K562 (cell line): Measurements from ENCODE around the gene CPN2. TPM values are rescaled to one million over a fixed set of nuclear protein-coding genes. Genes with fewer than 3 reads are reported as not detected.

ENCODE experiments used
- ATAC-seq: fragments of 200-7000 bp; cut with Tn5 transposase; 3 replicates; pipeline ENCODE4 v1.9.1; 2020; ENCODE audit warnings: moderate library complexity
- BruUV-seq: library from RNA; stranded (reverse); fragments of 400-500 nt; replicated peaks from 2 replicates; lab custom pipeline; 2021; lab: Mats Ljungman, UMichigan
- CTCF ChIA-PET: fragments of 300-600 bp; formaldehyde crosslinking; extraction: SDS; loops from one replicate; lab custom pipeline; 2021; ENCODE audit warnings: low intra/inter-chr PET ratio; lab: Yijun Ruan, JAX
- POLR2A ChIA-PET: fragments of 300-600, 350-650 bp; sonication (Branson Sonifier 250); formaldehyde crosslinking; extraction: SDS; loops from one replicate; lab custom pipeline; 2021; ENCODE audit warnings: antibody characterized with exemption, inconsistent platforms; lab: Yijun Ruan, JAX
- DNase-seq, 4 experiments: peaks; one replicate each; pipeline versions ENCODE4 v3.0.0 to v3.0.0-alpha.2; 2011 to 2018; ENCODE audit warnings: low spot score in 3 of 4, mixed read lengths in 3 of 4; ENCODE audit errors: extremely low read depth in 1 of 4
- FAIRE-seq: peaks from 2 replicates; lab custom pipeline; 2011; peaks lifted over from hg19 to GRCh38; lab: Jason Lieb, UNC
- H2AFZ ChIP-seq: 2 replicates; pipeline ENCODE4 v1.6.0; 2011; ENCODE audit warnings: low read depth, low read length, control low read depth, inconsistent platforms
- H3K27ac ChIP-seq: fragments of 200-600 bp; 3 replicates; pipeline ENCODE4 v1.8.0; 2011; ENCODE audit warnings: low read depth, mild to moderate bottlenecking, control low read depth, inconsistent platforms, low read length, moderate library complexity, mixed read lengths; ENCODE audit errors: extremely low read depth
- H3K27me3 ChIP-seq, 2 experiments: fragments of 300-600 bp in 1 of 2; 2 replicates in 1 of 2; 3 replicates in 1 of 2; pipeline versions ENCODE4 v1.6.0 to v1.8.0; 2011; ENCODE audit warnings: inconsistent platforms in 2 of 2, low read length in 2 of 2, mild to moderate bottlenecking in 1 of 2, mixed read lengths in 1 of 2, moderate library complexity in 1 of 2; ENCODE audit not compliant: control insufficient read depth in 2 of 2, insufficient read depth in 2 of 2
- H3K36me3 ChIP-seq: fragments of 300-600 bp; 3 replicates; pipeline ENCODE4 v1.8.0; 2011; ENCODE audit warnings: mild to moderate bottlenecking, low read length, inconsistent platforms; ENCODE audit not compliant: control insufficient read depth, insufficient read depth
- H3K4me1 ChIP-seq, 2 experiments: fragments of 200-600 bp in 1 of 2; replicated peaks in 1 of 2; 2 replicates in 1 of 2; 3 replicates in 1 of 2; pipeline versions ENCODE4 v1.5.1 to v1.8.0; 2011; ENCODE audit warnings: inconsistent platforms in 2 of 2, low read length in 2 of 2, mild to moderate bottlenecking in 1 of 2, mixed read lengths in 1 of 2, moderate library complexity in 1 of 2; ENCODE audit not compliant: control insufficient read depth in 2 of 2, insufficient read depth in 2 of 2
- H3K4me2 ChIP-seq: 2 replicates; pipeline ENCODE4 v1.6.1; 2011; ENCODE audit warnings: low read length, control low read depth, inconsistent platforms, mixed read lengths; ENCODE audit not compliant: insufficient read depth
- H3K4me3 ChIP-seq: fragments of 200-600 bp; sonication (generic), shearing (Covaris generic); 2 replicates; pipeline ENCODE4 v1.5.1; 2016; ENCODE audit warnings: control low read depth, inconsistent platforms
- H3K79me2 ChIP-seq: fragments of 200-600 bp; 3 replicates; pipeline ENCODE4 v1.8.0; 2011; ENCODE audit warnings: low read length, inconsistent platforms; ENCODE audit not compliant: control insufficient read depth, insufficient read depth
- H3K9ac ChIP-seq, 2 experiments: 2 replicates each; pipeline versions ENCODE4 v1.6.0 to v1.6.1; 2011; ENCODE audit warnings: low read depth in 2 of 2, low read length in 2 of 2, control low read depth in 1 of 2, inconsistent platforms in 1 of 2, mild to moderate bottlenecking in 1 of 2, mixed read lengths in 1 of 2; ENCODE audit not compliant: insufficient read depth in 1 of 2
- H3K9me1 ChIP-seq: one replicate; pipeline ENCODE4 v1.6.0; 2011; ENCODE audit warnings: inconsistent platforms, mild to moderate bottlenecking, low read length, moderate library complexity; ENCODE audit not compliant: control insufficient read depth, insufficient read depth
- H3K9me3 ChIP-seq: replicated peaks from 2 replicates; pipeline ENCODE4 v1.5.1; 2011; ENCODE audit warnings: low read depth, low read length, inconsistent platforms; ENCODE audit not compliant: control insufficient read depth, insufficient read depth
- H4K20me1 ChIP-seq: replicated peaks from 2 replicates; pipeline ENCODE4 v1.6.1; 2011; ENCODE audit warnings: low read length, inconsistent platforms, mixed read lengths; ENCODE audit not compliant: control insufficient read depth, insufficient read depth
- NR1H2 ChIP-seq: sonication (generic); formaldehyde crosslinking; IDR thresholded peaks from 2 replicates; pipeline ENCODE4 v1.4.0; 2020; ENCODE audit warnings: mild to moderate bottlenecking, missing genetic modification reagents
- SMARCB1 ChIP-seq: IDR thresholded peaks from 2 replicates; pipeline ENCODE4 v1.6.1; 2011; ENCODE audit warnings: improper control_type of control experiment, low read depth; ENCODE audit not compliant: insufficient read length
- SRSF1 ChIP-seq: fragments of 200-400 bp; formaldehyde crosslinking; IDR thresholded peaks from 2 replicates; pipeline ENCODE4 v1.6.1; 2017; ENCODE audit warnings: mild to moderate bottlenecking, low read depth, low read length, moderate library complexity
- TFAM ChIP-seq: fragments of 250-450 bp; sonication (Bioruptor Pico); conservative IDR thresholded peaks from 2 replicates; pipeline ENCODE4 v1.5.0; 2021; ENCODE audit warnings: mild to moderate bottlenecking, moderate library complexity
- XRCC4 ChIP-seq: IDR thresholded peaks from one replicate; pipeline ENCODE4 v1.6.1; 2011; ENCODE audit not compliant: insufficient read depth, insufficient read length; ENCODE audit errors: extremely low read depth
- WGBS: fragments of 100-300 bp; shearing (Covaris generic); methylation state at CpG from one replicate; pipeline ENCODE4 v1.1.6; 2016; ENCODE audit warnings: low coverage, mixed read lengths; ENCODE audit not compliant: insufficient coverage; ENCODE audit errors: missing lambda C conversion rate; 5-methylcytosine and 5-hydroxymethylcytosine counted together
- in situ Hi-C: fragments of 300-500 bp; cut with MboI; formaldehyde crosslinking; loops from 4 replicates; pipeline ENCODE4 v1.15.0; 2018; ENCODE audit warnings: inconsistent platforms, mixed read lengths
- intact Hi-C: fragments of 100-400 bp; cut with micrococcal nuclease; formaldehyde crosslinking; loops from 2 replicates; pipeline ENCODE4 v1.14.2; 2022
- polyA plus RNA-seq, 8 experiments: library from polyadenylated mRNA; depleted of rRNA in 4 of 8; stranded (reverse) in 5 of 8; unstranded in 3 of 8; fragments of >200 nt; fragmentation: Nextera tagmentation in 2 of 8; fragmentation: Illumina TruSeq in 1 of 8; extraction: Ambion mirVana in 2 of 8; extraction: Trizol in 1 of 8; gene quantifications; 2 replicates each; pipeline versions ENCODE4 v1.2.1 to v1.2.3, GENCODE V29; 2011 to 2014; ENCODE audit warnings: inconsistent platforms in 1 of 8, missing spikeins in 1 of 8
- total RNA-seq, 7 experiments: library from RNA; depleted of rRNA in 6 of 7; stranded (reverse); fragments of >200 nt in 6 of 7; fragmentation: Illumina TruSeq in 2 of 7; extraction: Trizol in 2 of 7; gene quantifications; 2 replicates each; pipeline versions ENCODE4 v1.2.1 to v1.2.3, GENCODE V29; 2011 to 2021; ENCODE audit warnings: low replicate concordance in 1 of 7
- TF ChIP-seq, protein P1 (sequence below): sonication (generic); formaldehyde crosslinking; IDR thresholded peaks from 2 replicates; pipeline ENCODE4 v1.8.0; 2022; ENCODE audit warnings: missing genetic modification reagents, mild to moderate bottlenecking, moderate library complexity, borderline replicate concordance
- TF ChIP-seq, protein P2 (sequence below): sonication (generic); formaldehyde crosslinking; IDR thresholded peaks from 2 replicates; pipeline ENCODE4 v1.8.0; 2022; ENCODE audit warnings: mild to moderate bottlenecking, missing genetic modification reagents, borderline replicate concordance

CPN2 gene
- total and polyA plus RNA-seq, 9 of the 15 experiments (the other 6 are each of a cell fraction or from before 2014, with no cell fraction given), result not detected

DNA sequence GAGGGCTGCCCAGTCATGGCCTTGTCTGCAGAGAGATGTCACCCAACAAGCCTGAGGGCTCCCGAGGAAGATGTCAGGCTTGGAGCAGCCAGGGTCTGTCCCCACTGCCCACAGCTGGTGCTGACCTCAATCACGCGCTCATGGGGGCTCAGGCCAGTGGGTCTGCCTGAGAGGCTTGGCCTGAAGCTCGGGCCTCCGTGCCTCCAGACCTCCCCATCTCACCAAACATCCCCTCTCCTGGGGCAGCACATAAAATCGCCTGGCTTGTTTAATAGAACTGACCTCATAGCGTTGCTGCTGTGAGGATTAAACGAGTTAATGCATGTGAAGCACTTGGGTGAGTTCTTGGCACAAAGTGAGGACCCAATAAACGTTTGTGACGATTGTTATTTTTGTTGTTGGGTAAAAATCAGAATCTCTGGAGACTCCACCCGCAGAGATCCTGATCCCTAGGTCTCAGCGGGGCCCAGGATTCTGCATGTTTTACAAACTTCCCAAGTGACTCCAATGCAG lies 14.9 kb upstream of the CPN2 start:
- no peaks in the 10 kb centered on the region for H3K9me1 ChIP-seq
- intact Hi-C loops, result no loop called here
- ATAC-seq, result no peak
- no peak overlapping the region for H3K27ac ChIP-seq
- no peak for TF ChIP-seq TFAM (CRISPR knock-in tag)
- TF ChIP-seq, protein P1, sequence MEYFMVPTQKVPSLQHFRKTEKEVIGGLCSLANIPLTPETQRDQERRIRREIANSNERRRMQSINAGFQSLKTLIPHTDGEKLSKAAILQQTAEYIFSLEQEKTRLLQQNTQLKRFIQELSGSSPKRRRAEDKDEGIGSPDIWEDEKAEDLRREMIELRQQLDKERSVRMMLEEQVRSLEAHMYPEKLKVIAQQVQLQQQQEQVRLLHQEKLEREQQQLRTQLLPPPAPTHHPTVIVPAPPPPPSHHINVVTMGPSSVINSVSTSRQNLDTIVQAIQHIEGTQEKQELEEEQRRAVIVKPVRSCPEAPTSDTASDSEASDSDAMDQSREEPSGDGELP (CRISPR knock-in tag), result peak; percentile 11; the same call in 1 of the 2 replicates
- H3K4me2 ChIP-seq, result no peak overlapping the region
- peaks cover 0 to 3% of the 10 kb centered on the region in 2 experiments; a peak in 2 of 5 replicates for H3K4me1 ChIP-seq
- H3K4me3 ChIP-seq, result no peak overlapping the region
- ChIA-PET POLR2A (interaction anchor here (0.7 to 1.2 kb wide), 3 partner anchors 13 to 31 kb away, joined by 3 to 4 read pairs (median 3); no protein-coding TSS in a partner anchor), CTCF (no interaction called here)
- no peak overlapping the region for H2AFZ ChIP-seq
- H4K20me1 ChIP-seq, result 0 out of 2 replicates have a peak, but pooled peaks cover 5% of the 10 kb centered on the region
- FAIRE-seq, result no peak
- no peaks in the 10 kb centered on the region for H3K79me2 ChIP-seq
- under 1% methylated on average over 12 of the region's 12 CpGs for WGBS
- 0 out of 4 replicates have a peak overlapping the region, but pooled peaks of 1 of the 2 experiments have one; percentile 14 for H3K9ac ChIP-seq
- BruUV-seq, result no TSS peak
- peaks cover 67 to 91% of the 10 kb centered on the region in 2 experiments for H3K27me3 ChIP-seq
- in situ Hi-C loops, result no loop called here
- no peaks in the 10 kb centered on the region for H3K9me3 ChIP-seq
- no peaks in the 10 kb centered on the region for H3K36me3 ChIP-seq
- DNase-seq, result no peak

GRCh38 chr3:194365526-194365925 lies 14.4 kb upstream of the CPN2 start:
- Histone ChIP-seq H3K27ac (no peak overlapping the region), H3K9me3 (no peaks in the 10 kb centered on the region), H3K79me2 (no peaks in the 10 kb centered on the region), H3K4me1 (peaks cover 0 to 3% of the 10 kb centered on the region in 2 experiments; a peak in 2 of 5 replicates), H4K20me1 (0 out of 2 replicates have a peak, but pooled peaks cover 5% of the 10 kb centered on the region), H2AFZ (no peak overlapping the region), H3K36me3 (no peaks in the 10 kb centered on the region), H3K27me3 (peaks cover 69 to 93% of the 10 kb centered on the region in 2 experiments), H3K4me3 (no peak overlapping the region), H3K9ac (no peak overlapping the region), H3K9me1 (no peaks in the 10 kb centered on the region), H3K4me2 (no peak overlapping the region)
- ChIA-PET CTCF (no interaction called here), POLR2A (interaction anchor here (0.7 to 1.2 kb wide), 2 partner anchors 14 to 15 kb away, joined by 3 to 4 read pairs; no protein-coding TSS in a partner anchor)
- in situ Hi-C loops, result no loop called here
- no TSS peak for BruUV-seq
- 8% methylated on average over 6 of the region's 6 CpGs for WGBS
- DNase-seq (no peak), FAIRE-seq (no peak), ATAC-seq (no peak)
- TF ChIP-seq SMARCB1 (no peak), NR1H2 (CRISPR knock-in tag) (no peak), SRSF1 (no peak), XRCC4 (no peak)
- TF ChIP-seq, protein P2, sequence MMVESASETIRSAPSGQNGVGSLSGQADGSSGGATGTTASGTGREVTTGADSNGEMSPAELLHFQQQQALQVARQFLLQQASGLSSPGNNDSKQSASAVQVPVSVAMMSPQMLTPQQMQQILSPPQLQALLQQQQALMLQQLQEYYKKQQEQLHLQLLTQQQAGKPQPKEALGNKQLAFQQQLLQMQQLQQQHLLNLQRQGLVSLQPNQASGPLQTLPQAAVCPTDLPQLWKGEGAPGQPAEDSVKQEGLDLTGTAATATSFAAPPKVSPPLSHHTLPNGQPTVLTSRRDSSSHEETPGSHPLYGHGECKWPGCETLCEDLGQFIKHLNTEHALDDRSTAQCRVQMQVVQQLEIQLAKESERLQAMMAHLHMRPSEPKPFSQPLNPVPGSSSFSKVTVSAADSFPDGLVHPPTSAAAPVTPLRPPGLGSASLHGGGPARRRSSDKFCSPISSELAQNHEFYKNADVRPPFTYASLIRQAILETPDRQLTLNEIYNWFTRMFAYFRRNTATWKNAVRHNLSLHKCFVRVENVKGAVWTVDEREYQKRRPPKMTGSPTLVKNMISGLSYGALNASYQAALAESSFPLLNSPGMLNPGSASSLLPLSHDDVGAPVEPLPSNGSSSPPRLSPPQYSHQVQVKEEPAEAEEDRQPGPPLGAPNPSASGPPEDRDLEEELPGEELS (CRISPR knock-in tag), result no peak
- intact Hi-C loops, result no loop called here
